HEK293 (cell line): ENCODE results near the gene PTP4A1.

Experiments used
- HOXD13 ChIP-seq: sonication (generic); formaldehyde crosslinking; IDR thresholded peaks from 2 replicates; pipeline ENCODE4 v1.8.0; 2022; ENCODE audit warnings: missing genetic modification reagents, borderline replicate concordance
- YY1 ChIP-seq: fragments of 450-650 bp; formaldehyde crosslinking; IDR thresholded peaks from 2 replicates; pipeline ENCODE4 v1.5.1; 2018; ENCODE audit warnings: missing biosample characterization, missing genetic modification characterization
- ZBTB7A ChIP-seq: fragments of 450-650 bp; formaldehyde crosslinking; IDR thresholded peaks from 2 replicates; pipeline ENCODE4 v1.5.1; 2016; ENCODE audit warnings: low read depth, missing biosample characterization, missing genetic modification characterization
- ZNF184 ChIP-seq: fragments of 450-650 bp; IDR thresholded peaks from 2 replicates; pipeline ENCODE4 v1.5.1; 2018; ENCODE audit warnings: missing biosample characterization, mild to moderate bottlenecking, missing genetic modification characterization
- ZNF2 ChIP-seq: fragments of 450-650 bp; formaldehyde crosslinking; IDR thresholded peaks from 2 replicates; pipeline ENCODE4 v1.5.1; 2016; ENCODE audit warnings: missing biosample characterization, missing genetic modification characterization
- ZNF223 ChIP-seq: fragments of 450-650 bp; formaldehyde crosslinking; IDR thresholded peaks from 2 replicates; pipeline ENCODE4 v1.5.1; 2016; ENCODE audit warnings: missing biosample characterization, missing genetic modification characterization
- ZNF560 ChIP-seq: fragments of 450-650 bp; formaldehyde crosslinking; IDR thresholded peaks from 2 replicates; pipeline ENCODE4 v1.5.1; 2017; ENCODE audit warnings: missing biosample characterization, missing genetic modification characterization, borderline replicate concordance
- ZNF837 ChIP-seq: fragments of 450-650 bp; formaldehyde crosslinking; IDR thresholded peaks from 2 replicates; pipeline ENCODE4 v1.5.1; 2016; ENCODE audit warnings: missing biosample characterization, missing genetic modification characterization
- ZXDB ChIP-seq: fragments of 450-650 bp; formaldehyde crosslinking; IDR thresholded peaks from 2 replicates; pipeline ENCODE4 v1.5.1; 2016; ENCODE audit warnings: missing biosample characterization, missing genetic modification characterization
- TF ChIP-seq, protein P1 (sequence below): fragments of 450-650 bp; formaldehyde crosslinking; IDR thresholded peaks from 2 replicates; pipeline ENCODE4 v1.5.1; 2016; ENCODE audit warnings: missing biosample characterization, missing genetic modification characterization
- TF ChIP-seq, protein P2 (sequence below): fragments of 450-650 bp; formaldehyde crosslinking; IDR thresholded peaks from 2 replicates; pipeline ENCODE4 v1.5.1; 2016; ENCODE audit warnings: missing biosample characterization, missing genetic modification characterization, low read depth

DNA sequence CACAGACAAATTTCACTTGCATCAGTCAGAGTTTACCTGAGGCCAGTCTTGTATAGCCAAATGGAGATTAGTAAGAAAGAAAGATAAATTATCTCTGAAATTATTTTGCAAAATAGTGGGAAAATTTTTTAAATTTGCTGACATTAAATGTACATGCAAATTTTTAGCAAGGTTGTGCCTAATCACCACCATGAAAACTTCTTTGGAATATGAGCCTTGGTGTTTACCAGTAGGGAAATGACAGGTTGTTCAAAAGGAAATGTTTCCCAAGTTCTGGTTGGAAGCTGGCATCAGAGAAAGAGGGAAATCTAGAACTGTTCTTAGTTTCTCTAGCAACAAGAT, 34.4 kb upstream of the PTP4A1 start:
- TF ChIP-seq, protein P1, sequence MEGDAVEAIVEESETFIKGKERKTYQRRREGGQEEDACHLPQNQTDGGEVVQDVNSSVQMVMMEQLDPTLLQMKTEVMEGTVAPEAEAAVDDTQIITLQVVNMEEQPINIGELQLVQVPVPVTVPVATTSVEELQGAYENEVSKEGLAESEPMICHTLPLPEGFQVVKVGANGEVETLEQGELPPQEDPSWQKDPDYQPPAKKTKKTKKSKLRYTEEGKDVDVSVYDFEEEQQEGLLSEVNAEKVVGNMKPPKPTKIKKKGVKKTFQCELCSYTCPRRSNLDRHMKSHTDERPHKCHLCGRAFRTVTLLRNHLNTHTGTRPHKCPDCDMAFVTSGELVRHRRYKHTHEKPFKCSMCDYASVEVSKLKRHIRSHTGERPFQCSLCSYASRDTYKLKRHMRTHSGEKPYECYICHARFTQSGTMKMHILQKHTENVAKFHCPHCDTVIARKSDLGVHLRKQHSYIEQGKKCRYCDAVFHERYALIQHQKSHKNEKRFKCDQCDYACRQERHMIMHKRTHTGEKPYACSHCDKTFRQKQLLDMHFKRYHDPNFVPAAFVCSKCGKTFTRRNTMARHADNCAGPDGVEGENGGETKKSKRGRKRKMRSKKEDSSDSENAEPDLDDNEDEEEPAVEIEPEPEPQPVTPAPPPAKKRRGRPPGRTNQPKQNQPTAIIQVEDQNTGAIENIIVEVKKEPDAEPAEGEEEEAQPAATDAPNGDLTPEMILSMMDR (tag by site-specific recombination), result no peak
- TF ChIP-seq, protein P2, sequence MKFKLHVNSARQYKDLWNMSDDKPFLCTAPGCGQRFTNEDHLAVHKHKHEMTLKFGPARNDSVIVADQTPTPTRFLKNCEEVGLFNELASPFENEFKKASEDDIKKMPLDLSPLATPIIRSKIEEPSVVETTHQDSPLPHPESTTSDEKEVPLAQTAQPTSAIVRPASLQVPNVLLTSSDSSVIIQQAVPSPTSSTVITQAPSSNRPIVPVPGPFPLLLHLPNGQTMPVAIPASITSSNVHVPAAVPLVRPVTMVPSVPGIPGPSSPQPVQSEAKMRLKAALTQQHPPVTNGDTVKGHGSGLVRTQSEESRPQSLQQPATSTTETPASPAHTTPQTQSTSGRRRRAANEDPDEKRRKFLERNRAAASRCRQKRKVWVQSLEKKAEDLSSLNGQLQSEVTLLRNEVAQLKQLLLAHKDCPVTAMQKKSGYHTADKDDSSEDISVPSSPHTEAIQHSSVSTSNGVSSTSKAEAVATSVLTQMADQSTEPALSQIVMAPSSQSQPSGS (tag by site-specific recombination), result no peak
- TF ChIP-seq YY1 (tag by site-specific recombination), result no peak
- TF ChIP-seq ZNF837 (tag by site-specific recombination), result no peak
- TF ChIP-seq ZNF223 (tag by site-specific recombination), result no peak
- no peak for TF ChIP-seq ZNF184 (tag by site-specific recombination)
- TF ChIP-seq ZXDB (tag by site-specific recombination), result no peak
- TF ChIP-seq ZNF2 (tag by site-specific recombination), result no peak
- no peak for TF ChIP-seq ZNF560 (tag by site-specific recombination)
- no peak for TF ChIP-seq HOXD13 (CRISPR knock-in tag)
- TF ChIP-seq ZBTB7A (tag by site-specific recombination), result no peak
